Activated CD4-positive, alpha-beta T cell treated with anti-CD3 and anti-CD28 coated beads for 48 hours (primary cell): Measurements from ENCODE around the gene MID1.

Experiments used
- DNase-seq: peaks from one replicate; pipeline ENCODE4 v3.0.0-alpha.2; 2020

Gene MID1

DNA sequence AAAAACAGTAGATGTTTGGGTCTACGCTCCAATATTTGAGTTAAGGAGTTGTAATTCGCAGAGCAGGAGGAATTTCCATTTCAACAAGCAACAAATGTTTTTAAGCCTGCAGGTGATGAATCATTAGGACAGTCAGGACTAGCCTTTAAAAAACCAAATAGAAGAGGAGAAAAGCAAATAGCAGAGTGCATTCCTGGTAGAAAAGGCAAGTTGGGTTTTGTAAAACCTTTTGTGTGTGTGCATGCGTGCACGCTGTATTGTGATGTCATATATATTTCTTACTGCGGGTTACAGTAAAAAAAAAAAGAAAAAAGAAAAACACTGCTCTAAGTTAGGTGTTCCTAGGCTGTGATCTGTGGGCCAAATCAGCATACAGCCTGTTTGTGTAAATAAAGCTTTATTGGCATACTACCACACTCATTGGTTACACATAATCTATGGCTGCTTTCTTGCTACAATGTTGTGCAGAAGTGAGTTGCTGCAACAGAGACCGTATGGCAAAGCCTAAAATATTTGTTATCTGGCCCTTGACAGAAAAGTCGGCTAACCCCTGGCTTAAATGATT is 135.6 kb downstream of the MID1 start:
- no peak for DNase-seq

- no peak for DNase-seq
Observed at GRCh38 chrX:10483191-10483831, 137.1 kb downstream of the MID1 start.

DNA sequence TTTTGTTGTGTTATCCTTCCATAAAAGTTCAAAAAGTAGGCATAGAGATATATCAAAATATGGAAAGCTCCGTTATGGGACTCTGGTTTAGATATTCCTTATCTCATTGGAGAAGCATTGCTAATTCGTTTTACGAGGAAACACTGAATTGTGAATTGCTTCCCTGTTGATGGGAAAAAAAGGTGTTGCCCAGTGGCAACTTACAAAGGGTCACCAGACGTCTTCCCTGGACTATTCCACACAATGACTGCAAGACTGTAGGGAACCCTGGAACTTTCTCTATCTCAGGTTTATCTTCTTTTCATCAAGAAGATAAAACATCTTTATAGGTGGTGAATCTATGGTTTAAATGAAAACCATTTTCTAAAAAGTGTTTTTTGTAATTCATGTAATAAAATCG is 137.7 kb downstream of the MID1 start:
- DNase-seq: no peak

DNA sequence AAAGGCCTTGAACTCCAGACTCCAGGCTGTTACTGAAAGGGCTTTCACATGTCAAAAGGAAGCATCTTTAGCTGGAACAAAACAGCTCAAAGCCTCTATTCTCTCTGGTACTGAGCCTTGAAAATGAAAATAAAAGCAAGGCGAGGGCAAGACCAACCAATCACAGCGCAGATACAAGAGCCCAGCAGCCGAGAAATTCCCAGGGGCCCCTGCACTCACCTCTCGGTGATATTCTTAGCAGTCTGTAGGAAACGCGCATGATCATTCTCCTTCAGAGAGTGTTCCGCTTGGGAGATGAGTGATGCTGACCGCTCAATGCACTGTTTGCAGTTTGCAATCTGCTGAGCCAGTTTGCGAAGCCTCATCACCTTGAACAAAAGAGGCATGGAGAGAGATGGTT is 138.1 kb downstream of the MID1 start:
- no peak for DNase-seq

DNA sequence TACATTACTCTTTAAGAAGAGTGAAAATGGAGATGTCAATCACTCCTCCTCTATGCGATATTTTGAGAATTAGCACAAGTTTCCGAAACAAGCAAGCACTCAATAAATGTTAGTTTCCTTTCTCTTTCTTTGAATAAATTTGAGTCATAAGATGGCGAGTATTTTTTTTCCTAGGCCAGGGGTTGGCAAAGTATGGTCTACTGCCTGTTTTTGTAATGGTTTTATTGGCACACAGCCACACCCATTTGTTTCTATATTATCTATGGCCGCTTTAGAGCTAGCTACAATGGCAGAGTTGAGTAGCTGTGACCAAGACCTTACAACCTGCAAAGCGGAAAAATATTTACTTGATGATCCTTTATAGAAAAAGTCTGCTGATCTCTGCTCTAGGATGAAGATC is 139.5 kb downstream of the MID1 start:
- DNase-seq: no peak

DNA sequence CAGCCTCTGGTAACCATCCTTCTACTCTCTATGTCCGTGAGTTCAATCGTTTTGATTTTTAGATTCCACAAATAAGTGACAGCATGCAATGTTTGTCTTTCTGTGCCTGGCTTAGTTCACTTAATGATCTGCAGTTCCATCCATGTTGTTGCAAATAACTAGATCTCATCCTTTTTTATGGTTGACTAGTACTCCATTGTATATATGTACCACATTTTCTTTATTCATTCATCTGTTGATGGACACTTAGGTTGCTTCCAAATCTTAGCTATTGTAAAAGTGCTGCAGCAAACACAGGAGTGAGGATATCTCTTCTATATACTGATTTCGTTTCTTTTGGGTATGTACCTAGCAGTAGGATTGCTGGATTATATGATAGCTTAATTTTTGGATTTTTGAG is 140.9 kb downstream of the MID1 start:
- no peak for DNase-seq

DNA sequence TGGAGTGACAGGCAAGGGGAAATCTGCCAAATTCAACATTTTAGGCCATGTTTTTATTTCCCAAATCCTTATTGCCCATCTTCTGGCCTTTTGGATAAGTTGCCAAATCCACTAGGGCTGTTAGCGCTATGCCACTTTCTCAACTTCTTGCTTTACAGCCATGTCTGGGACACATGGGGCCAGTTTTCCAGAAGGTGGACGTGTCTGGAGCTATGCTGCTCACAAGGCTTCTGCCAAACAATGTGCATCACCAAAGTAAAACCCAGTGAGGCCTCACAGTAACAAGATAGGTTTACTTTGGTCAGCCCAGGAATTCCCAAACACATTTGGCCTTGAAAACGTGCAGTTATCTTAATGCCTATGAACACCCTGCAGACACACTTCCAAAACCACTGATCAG is 142.9 kb downstream of the MID1 start:
- no peak for DNase-seq

DNA sequence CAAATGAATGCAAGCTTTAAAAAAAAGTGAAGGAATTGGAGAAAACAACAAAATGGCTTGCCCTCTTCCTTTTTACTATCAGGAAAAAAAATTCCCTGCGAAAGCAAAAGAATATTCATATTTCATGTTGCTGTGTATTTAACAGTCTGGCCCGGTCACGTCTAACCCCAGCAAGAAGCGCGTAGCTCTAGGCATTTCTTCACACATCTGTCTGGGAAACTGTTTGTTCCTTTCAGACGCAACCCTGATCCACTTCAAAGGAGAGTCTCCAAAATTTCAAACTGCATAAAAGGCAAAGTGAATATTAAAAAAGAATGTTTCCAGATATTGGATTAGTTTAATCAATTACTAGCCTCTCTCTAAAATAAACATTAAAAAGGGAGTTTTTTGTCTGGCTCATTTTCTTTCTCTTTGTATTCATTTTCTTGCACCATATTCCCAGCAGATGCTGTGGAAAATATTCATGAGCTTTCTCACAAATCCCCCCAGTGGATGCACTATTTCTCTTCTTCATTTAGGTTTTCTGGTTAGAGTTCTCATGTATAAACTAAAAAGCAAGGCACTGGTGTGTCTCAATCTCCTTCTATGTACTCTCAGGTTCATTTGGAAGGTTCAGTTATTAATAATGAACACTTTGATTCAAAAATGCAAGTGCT is 145.3 kb downstream of the MID1 start:
- no peak for DNase-seq

GRCh38 chrX:10474510-10474909 is 145.9 kb downstream of the MID1 start:
- no peak for DNase-seq

DNA sequence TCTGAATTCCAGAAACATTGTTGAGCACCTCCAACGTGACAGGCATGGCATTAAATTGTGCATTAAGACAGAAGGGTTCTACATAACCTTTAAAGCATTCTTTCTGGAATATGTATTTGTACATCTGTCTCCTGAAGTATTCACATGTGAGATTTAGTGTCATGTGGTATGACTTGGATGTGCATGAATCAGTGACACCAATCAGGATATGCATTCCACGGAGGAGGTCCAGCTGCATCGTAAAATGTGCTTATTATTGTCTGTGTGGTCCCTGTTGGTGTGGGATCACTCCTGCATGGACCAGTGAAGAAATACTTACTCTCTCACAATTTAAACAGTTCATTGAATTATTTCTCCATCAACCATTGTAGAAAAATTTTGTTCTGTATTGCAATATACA is 149.0 kb downstream of the MID1 start:
- no peak for DNase-seq

GRCh38 chrX:10470009-10470408 is 150.4 kb downstream of the MID1 start:
- no peak for DNase-seq

GRCh38 chrX:10467793-10468192 is 152.6 kb downstream of the MID1 start:
- DNase-seq: no peak

- no peak for DNase-seq
Observed at GRCh38 chrX:10465254-10465653, 155.1 kb downstream of the MID1 start.

DNA sequence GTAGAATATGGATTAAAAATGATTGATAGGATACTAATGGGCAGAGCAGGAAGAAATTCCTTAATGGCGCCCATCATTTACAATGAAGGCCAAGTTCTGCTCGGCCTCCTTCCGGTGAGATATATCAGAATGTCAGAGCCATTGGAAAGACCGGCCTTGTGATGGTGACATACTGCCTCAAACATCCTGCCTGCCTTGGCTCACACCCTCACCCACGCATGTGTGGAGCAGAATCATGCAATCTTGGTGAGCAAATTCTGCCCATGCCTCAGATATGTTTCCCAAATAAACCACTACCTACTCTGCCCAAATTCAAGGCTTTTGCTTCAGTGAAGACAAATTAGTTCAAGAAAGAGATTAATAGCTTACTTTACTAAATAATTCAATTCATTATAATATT is 163.3 kb downstream of the MID1 start:
- no peak for DNase-seq

- DNase-seq: no peak
Observed at GRCh38 chrX:10453945-10454344, 166.4 kb downstream of the MID1 start.

- no peak for DNase-seq
Observed at GRCh38 chrX:10450959-10451355, 169.4 kb downstream of the MID1 start.

GRCh38 chrX:10450229-10450958 is 170.0 kb downstream of the MID1 start:
- no peak for DNase-seq

DNA sequence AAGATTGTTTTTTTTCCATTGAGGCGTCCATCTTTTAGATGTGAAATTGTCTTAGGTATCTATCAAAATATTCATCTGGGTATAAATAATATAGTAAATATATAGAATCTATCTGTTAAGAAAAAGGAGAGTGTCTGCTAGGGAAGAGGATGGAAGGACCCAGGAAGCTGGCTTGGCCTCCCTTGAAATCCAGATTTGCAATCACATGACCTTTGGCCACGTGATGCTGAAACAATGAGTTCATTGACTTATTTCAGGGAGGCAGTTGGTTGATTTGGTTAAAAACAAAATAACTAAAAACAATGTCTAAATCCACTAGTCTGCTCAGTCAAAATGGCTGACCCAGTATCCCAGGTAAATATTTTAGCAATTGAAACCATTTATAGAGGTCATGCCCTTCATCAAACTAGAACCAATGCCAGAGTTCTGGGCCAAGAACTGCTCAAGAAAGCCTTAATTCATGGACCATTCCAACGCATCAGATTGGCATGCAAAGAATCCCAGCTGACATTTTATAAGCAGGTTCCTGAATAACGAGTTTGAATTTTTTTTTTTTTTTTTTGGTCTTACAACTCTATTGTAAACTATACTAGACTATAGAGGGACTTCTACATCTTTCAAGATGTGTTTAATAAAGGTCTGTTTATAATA is 172.7 kb downstream of the MID1 start:
- no peak for DNase-seq

DNA sequence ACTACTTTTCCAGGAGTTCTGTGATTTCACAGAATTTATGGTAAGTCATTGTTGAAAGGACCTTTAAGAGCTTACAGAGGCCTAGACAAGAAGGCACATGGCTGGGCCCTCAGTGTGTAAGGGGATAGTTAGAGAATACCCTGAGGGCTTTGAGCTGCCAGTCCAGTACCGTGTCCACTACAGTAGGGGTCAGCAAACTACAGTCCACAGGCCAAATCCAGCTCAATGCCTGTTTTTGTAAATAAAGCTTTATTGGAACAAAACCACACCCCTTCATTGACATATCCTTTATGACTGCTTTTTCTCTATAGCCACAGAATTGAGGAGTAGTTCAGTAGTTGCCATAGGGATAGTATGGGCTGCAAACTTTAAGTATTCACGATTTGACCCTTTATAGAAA is 176.2 kb downstream of the MID1 start:
- no peak for DNase-seq

DNA sequence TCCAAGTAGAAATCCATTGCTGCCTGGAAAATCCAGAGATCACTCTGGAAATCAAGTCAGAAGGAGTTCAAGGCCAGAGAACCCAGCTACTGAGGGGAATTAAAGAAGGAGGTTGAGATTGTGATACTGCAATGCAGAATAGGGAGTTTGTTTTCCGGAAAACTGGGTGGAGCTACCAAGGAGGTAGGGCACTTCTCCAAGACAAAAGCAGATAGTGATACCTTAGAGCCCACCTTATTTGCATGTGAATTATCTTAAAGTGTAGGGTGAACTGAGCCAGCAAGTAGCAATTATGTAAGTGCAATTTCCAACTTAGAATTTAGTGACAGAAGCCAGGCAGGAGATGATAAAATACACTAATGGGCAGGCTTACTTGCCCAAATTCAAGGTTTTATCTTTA is 178.9 kb downstream of the MID1 start:
- DNase-seq: no peak

- DNase-seq: no peak
Observed at GRCh38 chrX:10433296-10433965, 187.0 kb downstream of the MID1 start.

DNA sequence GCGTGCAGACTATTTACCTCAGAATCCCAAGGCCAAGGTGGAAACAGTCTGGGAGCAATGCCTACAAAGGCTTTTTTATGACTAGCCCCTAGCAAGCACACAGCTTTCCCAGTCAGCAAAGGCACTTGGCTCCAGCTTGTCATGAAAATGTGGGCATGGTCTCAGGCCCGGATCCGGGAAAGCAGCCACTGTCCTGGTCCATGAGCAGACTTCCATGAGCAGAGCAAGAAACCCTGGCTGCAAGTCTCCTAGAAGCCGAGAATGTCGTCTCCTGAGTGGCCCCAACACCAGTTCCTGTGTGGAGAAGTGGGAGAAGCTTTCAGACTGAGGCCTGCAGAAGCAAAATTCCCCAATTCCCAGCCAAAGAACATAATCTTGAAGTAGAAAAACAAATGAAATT is 190.5 kb downstream of the MID1 start:
- no peak for DNase-seq

DNA sequence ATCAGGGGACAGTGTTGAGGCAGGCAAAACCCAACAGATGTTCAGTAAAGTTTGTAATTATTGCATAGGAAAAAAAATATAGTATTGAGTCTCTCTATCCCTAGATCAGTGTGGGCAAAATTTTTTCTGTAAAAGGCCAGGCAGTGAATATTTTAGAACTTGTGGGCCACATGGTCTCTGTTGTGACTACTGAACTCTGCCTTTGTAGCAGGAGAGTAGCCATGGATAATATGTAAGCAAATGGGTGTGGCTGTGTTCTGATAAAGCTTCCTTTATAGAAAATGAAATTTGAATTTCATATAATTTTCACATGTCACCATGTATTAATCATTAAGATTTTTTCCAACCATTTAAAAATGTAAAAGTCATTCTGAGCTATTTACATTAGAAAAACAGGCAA is 193.1 kb downstream of the MID1 start:
- no peak for DNase-seq
